CD1c-positive myeloid dendritic cell (primary cell): ENCODE results near the gene ABCG4.
"Not testable (repeated sequence)": the region's sequence is repeated elsewhere in the genome, so short reads cannot be mapped to it uniquely, and the experiment has no call there.

Experiments used
- DNase-seq: peaks from one replicate; pipeline ENCODE4 v3.0.0-alpha.2; 2016; ENCODE audit errors: extremely low spot score

Gene ABCG4

GRCh38 chr11:119149018-119149785 is at the start of gene ABCG4:
TSS of gene ABCG4 (plus strand) at chr11:119149052. CDS start at chr11:119149966, 914 bp downstream.
- no peak for DNase-seq

GRCh38 chr11:119099711-119100110 is 49.1 kb upstream of the ABCG4 start:
- no peak for DNase-seq

- peak; percentile 18 for DNase-seq
These were observed 48.4 kb upstream of the ABCG4 start for GRCh38 chr11:119100246-119100970.

- peak; percentile 16 for DNase-seq
These were observed 47.7 kb upstream of the ABCG4 start for GRCh38 chr11:119100994-119101758.

GRCh38 chr11:119101759-119102423 is 47.0 kb upstream of the ABCG4 start, which contains the start of gene DPAGT1:
TSS of gene DPAGT1 (minus strand) at chr11:119101853. CDS start at chr11:119101655, 198 bp downstream.
- DNase-seq, result peak; percentile 93

GRCh38 chr11:119103161-119103664 is 45.6 kb upstream of the ABCG4 start:
- not testable (repeated sequence) for DNase-seq

GRCh38 chr11:119103793-119104192 is 45.1 kb upstream of the ABCG4 start:
- DNase-seq, result no peak

GRCh38 chr11:119106564-119107537 is 42.0 kb upstream of the ABCG4 start, which contains the start of gene C2CD2L:
TSS of gene C2CD2L (plus strand) at chr11:119107344. CDS start at chr11:119107742, 398 bp downstream.
- DNase-seq, result peak; percentile 96

GRCh38 chr11:119107538-119108145 is 41.2 kb upstream of the ABCG4 start:
- no peak for DNase-seq

- peak; percentile 65 for DNase-seq
These were observed 40.6 kb upstream of the ABCG4 start for GRCh38 chr11:119108146-119108856.

- DNase-seq, result no peak
These were observed 40.0 kb upstream of the ABCG4 start for GRCh38 chr11:119108857-119109221.

GRCh38 chr11:119109843-119110242 is 39.0 kb upstream of the ABCG4 start:
- no peak for DNase-seq

GRCh38 chr11:119110439-119110838 is 38.4 kb upstream of the ABCG4 start:
- no peak for DNase-seq

GRCh38 chr11:119111361-119111925 is 37.4 kb upstream of the ABCG4 start:
- no peak for DNase-seq

GRCh38 chr11:119112314-119113020 is 36.4 kb upstream of the ABCG4 start:
- no peak for DNase-seq

GRCh38 chr11:119113716-119114115 is 35.1 kb upstream of the ABCG4 start:
- DNase-seq, result no peak

GRCh38 chr11:119114351-119114750 is 34.5 kb upstream of the ABCG4 start:
- no peak for DNase-seq
